ENCODE measurements around the gene CAPRIN2.

Gene CAPRIN2

GRCh38 chr12:30698346-30698745 lies 56.4 kb downstream of the CAPRIN2 start:
- no peak for DNase-seq

GRCh38 chr12:30696943-30697342 lies 57.8 kb downstream of the CAPRIN2 start:
- no peak for DNase-seq

- peak; percentile 75 for DNase-seq
These were observed 58.3 kb downstream of the CAPRIN2 start for GRCh38 chr12:30696486-30696885.

DNA sequence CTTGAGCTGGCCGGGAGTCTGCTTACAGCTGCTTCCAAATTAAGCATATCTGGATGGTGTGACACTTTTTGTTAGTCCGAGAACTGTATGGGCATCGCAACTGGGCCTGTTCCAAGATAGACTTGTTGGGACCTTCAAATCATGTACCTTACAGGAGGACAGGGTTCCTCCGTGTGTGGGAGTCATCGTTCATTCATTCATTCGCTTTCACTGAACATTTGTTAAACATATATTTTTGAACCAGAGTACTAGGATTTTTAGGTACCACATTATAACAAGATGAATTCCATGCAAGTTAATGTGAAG lies 58.7 kb downstream of the CAPRIN2 start:
- DNase-seq: no peak

DNA sequence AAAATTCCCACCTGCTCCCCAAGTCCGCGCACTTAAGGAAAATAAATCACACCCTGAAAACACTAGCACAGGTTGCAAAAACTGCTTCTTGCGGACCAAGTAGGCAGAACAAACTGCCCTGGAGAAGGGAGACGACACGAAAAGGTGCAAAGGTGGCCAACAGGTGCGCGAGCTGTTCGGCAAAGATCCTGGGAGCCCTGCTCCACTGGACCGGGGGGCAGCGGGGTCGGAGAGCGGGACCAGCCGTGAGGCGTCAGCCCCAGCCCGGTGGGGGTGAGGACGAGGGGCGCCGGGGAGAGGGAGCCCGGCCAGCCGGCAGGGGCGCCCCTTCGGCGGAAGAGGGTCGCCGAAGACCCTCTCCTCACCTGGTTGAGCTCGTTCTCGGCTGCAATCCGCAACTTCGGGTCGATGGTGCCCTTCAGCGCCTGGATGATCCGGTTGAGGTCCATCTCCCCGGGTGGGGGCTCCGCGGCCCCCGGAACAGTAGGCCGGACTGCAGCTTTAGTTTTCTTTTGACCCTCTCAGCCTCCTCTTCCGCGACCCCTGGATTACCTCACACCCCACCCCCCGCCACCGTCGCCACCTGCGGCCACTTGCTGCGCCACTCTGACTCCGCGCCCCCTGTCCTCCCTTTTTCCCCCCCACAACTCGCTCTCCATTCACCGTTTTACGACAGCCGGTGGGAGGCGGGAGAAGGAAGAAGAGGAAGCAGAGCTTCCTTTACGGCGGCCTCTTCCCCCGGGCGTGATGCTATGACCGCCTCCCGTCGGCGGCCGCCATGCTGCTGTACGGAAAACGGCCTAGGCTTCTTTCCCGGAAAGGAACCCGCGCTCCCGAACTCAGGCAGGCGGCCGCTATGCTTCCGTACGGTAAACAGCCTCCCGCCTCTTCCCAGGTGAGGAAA lies 59.3 kb downstream of the CAPRIN2 start, which contains the start of gene IPO8:
Gene IPO8, minus strand, starts transcription at position 671 of the 904 bp plus-strand sequence. Its CDS starts 222 bp downstream, at position 449.
- DNase-seq: peak; percentile 100

GRCh38 chr12:30694412-30695198 lies 60.1 kb downstream of the CAPRIN2 start:
- DNase-seq: peak; percentile 99

DNA sequence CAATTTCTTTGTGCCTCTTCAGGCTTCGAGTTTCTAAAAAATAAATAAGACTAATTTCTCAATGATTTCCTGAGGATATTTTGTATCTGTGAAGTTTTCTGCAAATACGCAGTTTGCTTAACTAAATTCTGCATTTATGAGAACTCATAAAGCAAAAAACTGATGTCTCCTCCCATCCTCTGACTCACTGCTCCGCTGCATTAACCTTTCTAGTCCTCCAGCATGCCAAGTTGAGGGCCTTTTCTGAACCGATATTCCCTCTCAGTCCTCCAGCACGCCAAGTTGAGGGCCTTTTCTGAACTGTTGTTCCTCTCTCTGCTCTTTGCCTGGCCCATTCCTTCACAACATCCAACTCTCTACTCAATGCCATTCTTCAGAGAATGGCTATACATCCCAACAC lies 62.3 kb downstream of the CAPRIN2 start:
- peak; percentile 73 for DNase-seq

DNA sequence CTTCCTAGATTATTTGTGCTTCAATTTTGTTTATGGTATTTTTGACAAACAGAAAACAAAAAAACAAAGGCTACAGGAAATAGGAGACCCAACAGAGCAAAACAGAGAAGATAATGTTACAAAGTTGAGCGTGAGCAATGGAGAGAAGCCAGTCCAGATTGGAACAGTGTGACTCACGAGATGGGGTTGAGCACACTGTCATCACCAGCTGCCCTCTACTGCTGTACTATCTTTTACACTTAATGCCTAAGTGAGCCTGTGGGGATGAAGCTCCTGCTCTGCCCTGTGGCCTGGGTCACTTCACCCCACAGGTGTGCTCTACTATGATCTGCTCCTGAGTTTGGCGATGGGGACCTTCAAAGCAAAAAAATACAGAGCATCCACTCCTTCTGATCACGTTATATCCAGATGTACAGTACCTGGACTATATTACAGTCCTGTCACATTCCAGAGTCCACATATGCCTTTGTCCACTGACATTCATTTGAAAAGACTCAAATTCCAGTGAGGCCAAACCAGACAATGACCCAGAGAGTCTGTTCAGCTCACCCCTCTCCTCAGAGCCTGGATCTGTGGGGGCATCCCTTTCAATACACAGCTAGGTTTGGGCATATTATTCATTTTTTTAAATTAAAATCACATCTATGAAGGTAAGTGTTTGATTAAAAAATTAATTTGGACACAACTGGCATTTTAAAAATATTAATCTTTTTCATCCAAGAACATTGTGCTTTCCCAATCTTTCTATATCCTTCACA lies 63.5 kb downstream of the CAPRIN2 start:
- DNase-seq: peak; percentile 94

- DNase-seq: no peak
These were observed 67.3 kb downstream of the CAPRIN2 start for GRCh38 chr12:30687265-30687986.

DNA sequence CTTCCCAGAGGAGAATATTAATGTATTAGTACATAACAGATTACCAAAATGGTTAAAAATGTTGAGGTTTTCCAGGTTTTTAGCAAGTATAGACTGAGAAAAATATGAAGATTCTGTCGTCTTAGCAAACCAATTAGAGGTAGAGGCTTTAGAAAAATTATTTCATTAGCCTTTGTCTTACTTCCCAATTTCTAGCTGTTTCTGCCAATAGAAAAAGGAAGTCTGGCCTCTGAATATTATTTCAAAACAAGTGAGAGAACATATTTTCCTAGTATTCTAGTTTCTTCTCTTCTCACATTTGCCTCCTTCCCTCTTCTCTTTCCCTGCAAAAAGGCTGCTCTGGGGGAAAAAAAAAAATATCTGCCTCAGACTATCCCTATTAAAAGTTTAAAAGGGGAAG lies 75.5 kb downstream of the CAPRIN2 start:
- no peak for DNase-seq

- no peak for DNase-seq
These were observed 76.5 kb downstream of the CAPRIN2 start for GRCh38 chr12:30678221-30678620.

- no peak for DNase-seq
These were observed 93.5 kb downstream of the CAPRIN2 start for GRCh38 chr12:30661210-30661609.
